Measurements from ENCODE around the gene FAM174C. TPM values are rescaled to one million over a fixed set of nuclear protein-coding genes. Genes with fewer than 3 reads are reported as not detected.

Gene FAM174C
- total and polyA plus RNA-seq, 2 of the 8 experiments (the other 6 are each of a cell fraction or from before 2014, with no cell fraction given) = 44.5 to 125 TPM

DNA sequence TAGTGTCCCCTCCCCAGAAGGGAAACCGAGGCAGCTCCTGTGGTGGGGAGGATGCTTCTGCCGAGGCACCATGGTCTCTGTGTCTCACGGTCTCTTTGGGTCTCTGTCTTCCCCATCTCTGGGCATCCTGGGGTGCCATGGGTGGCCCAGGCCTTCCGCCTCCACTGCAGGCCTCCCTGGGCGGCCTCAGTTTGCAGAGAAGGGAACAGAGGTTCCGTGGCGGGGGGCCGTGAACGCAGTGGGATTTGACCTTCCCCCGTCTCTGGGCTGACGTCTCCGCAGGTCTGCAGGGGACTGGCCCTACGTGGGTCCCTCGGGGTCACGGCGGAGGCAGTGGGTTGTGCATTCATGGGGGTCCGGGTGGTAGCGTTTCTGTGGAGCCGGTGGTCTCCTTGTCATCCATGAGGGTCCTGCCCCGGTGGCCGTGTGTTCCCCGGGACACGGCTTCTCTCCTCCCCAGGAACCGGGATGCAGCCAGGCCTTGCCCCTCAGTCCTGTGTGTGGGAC is 14.9 kb downstream of the FAM174C start (continued):
- TF ChIP-seq, protein P1, sequence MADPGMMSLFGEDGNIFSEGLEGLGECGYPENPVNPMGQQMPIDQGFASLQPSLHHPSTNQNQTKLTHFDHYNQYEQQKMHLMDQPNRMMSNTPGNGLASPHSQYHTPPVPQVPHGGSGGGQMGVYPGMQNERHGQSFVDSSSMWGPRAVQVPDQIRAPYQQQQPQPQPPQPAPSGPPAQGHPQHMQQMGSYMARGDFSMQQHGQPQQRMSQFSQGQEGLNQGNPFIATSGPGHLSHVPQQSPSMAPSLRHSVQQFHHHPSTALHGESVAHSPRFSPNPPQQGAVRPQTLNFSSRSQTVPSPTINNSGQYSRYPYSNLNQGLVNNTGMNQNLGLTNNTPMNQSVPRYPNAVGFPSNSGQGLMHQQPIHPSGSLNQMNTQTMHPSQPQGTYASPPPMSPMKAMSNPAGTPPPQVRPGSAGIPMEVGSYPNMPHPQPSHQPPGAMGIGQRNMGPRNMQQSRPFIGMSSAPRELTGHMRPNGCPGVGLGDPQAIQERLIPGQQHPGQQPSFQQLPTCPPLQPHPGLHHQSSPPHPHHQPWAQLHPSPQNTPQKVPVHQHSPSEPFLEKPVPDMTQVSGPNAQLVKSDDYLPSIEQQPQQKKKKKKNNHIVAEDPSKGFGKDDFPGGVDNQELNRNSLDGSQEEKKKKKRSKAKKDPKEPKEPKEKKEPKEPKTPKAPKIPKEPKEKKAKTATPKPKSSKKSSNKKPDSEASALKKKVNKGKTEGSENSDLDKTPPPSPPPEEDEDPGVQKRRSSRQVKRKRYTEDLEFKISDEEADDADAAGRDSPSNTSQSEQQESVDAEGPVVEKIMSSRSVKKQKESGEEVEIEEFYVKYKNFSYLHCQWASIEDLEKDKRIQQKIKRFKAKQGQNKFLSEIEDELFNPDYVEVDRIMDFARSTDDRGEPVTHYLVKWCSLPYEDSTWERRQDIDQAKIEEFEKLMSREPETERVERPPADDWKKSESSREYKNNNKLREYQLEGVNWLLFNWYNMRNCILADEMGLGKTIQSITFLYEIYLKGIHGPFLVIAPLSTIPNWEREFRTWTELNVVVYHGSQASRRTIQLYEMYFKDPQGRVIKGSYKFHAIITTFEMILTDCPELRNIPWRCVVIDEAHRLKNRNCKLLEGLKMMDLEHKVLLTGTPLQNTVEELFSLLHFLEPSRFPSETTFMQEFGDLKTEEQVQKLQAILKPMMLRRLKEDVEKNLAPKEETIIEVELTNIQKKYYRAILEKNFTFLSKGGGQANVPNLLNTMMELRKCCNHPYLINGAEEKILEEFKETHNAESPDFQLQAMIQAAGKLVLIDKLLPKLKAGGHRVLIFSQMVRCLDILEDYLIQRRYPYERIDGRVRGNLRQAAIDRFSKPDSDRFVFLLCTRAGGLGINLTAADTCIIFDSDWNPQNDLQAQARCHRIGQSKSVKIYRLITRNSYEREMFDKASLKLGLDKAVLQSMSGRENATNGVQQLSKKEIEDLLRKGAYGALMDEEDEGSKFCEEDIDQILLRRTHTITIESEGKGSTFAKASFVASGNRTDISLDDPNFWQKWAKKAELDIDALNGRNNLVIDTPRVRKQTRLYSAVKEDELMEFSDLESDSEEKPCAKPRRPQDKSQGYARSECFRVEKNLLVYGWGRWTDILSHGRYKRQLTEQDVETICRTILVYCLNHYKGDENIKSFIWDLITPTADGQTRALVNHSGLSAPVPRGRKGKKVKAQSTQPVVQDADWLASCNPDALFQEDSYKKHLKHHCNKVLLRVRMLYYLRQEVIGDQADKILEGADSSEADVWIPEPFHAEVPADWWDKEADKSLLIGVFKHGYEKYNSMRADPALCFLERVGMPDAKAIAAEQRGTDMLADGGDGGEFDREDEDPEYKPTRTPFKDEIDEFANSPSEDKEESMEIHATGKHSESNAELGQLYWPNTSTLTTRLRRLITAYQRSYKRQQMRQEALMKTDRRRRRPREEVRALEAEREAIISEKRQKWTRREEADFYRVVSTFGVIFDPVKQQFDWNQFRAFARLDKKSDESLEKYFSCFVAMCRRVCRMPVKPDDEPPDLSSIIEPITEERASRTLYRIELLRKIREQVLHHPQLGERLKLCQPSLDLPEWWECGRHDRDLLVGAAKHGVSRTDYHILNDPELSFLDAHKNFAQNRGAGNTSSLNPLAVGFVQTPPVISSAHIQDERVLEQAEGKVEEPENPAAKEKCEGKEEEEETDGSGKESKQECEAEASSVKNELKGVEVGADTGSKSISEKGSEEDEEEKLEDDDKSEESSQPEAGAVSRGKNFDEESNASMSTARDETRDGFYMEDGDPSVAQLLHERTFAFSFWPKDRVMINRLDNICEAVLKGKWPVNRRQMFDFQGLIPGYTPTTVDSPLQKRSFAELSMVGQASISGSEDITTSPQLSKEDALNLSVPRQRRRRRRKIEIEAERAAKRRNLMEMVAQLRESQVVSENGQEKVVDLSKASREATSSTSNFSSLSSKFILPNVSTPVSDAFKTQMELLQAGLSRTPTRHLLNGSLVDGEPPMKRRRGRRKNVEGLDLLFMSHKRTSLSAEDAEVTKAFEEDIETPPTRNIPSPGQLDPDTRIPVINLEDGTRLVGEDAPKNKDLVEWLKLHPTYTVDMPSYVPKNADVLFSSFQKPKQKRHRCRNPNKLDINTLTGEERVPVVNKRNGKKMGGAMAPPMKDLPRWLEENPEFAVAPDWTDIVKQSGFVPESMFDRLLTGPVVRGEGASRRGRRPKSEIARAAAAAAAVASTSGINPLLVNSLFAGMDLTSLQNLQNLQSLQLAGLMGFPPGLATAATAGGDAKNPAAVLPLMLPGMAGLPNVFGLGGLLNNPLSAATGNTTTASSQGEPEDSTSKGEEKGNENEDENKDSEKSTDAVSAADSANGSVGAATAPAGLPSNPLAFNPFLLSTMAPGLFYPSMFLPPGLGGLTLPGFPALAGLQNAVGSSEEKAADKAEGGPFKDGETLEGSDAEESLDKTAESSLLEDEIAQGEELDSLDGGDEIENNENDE (IDR thresholded peaks at IDR 0.05; ENCODE audit: insufficient replicate concordance, low read length) = no peak
- TF ChIP-seq RXRA (IDR thresholded peaks at IDR 0.05; ENCODE audit: insufficient read depth, low read depth, low read length) (no peak), E2F6 (IDR thresholded peaks at IDR 0.05) (no peak), GABPA (IDR thresholded peaks at IDR 0.05; ENCODE audit: borderline replicate concordance, insufficient read depth, low read length) (no peak)
- TF ChIP-seq, protein P2, sequence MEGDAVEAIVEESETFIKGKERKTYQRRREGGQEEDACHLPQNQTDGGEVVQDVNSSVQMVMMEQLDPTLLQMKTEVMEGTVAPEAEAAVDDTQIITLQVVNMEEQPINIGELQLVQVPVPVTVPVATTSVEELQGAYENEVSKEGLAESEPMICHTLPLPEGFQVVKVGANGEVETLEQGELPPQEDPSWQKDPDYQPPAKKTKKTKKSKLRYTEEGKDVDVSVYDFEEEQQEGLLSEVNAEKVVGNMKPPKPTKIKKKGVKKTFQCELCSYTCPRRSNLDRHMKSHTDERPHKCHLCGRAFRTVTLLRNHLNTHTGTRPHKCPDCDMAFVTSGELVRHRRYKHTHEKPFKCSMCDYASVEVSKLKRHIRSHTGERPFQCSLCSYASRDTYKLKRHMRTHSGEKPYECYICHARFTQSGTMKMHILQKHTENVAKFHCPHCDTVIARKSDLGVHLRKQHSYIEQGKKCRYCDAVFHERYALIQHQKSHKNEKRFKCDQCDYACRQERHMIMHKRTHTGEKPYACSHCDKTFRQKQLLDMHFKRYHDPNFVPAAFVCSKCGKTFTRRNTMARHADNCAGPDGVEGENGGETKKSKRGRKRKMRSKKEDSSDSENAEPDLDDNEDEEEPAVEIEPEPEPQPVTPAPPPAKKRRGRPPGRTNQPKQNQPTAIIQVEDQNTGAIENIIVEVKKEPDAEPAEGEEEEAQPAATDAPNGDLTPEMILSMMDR (IDR thresholded peaks at IDR 0.05; ENCODE audit: control extremely low read depth in 1 of 3, insufficient read depth in 1 of 3, low read depth in 1 of 3, low read length in 3 of 3) = no peak

All from H1 (cell line).